ENCODE measurements around the gene GALNT9. TPM values are rescaled to one million over a fixed set of nuclear protein-coding genes. Genes with fewer than 3 reads are reported as not detected.

Gene GALNT9
- polyA plus RNA-seq, 1 donor from 2014 or later, result 13.5 TPM

GRCh38 chr12:132238488-132238854 lies 90.9 kb downstream of the GALNT9 start:
- Histone ChIP-seq H3K79me2 (replicated peaks; ENCODE audit: insufficient read depth, low read length) (no peaks in the 10 kb centered on the region), H3K9ac (ENCODE audit: low read length) (no peak overlapping the region), H3K27me3 (ENCODE audit: insufficient read depth, low read depth, low read length) (no peaks in the 10 kb centered on the region), H3F3A (ENCODE audit: insufficient read depth, low read length, poor library complexity, severe bottlenecking) (no peaks in the 10 kb centered on the region), H3K9me3 (ENCODE audit: low read length) (no peaks in the 10 kb centered on the region), H2AFZ (ENCODE audit: low read depth, low read length) (no peak overlapping the region), H4K20me1 (ENCODE audit: insufficient read depth) (no peaks in the 10 kb centered on the region), H3K4me2 (ENCODE audit: low read length) (no peak overlapping the region), H3K4me3 (ENCODE audit: low read length) (no peak overlapping the region), H3K27ac (ENCODE audit: low read length) (no peak overlapping the region), H3K36me3 (ENCODE audit: insufficient read depth, low read length) (no peaks in the 10 kb centered on the region), H3K9me2 (ENCODE audit: insufficient read depth, low read length) (no peaks in the 10 kb centered on the region)
- TF ChIP-seq SMC3 (conservative IDR thresholded peaks at IDR 0.05; ENCODE audit: poor library complexity), result no peak
- TF ChIP-seq REST (IDR thresholded peaks at IDR 0.05; ENCODE audit: borderline replicate concordance), result no peak
- no peak for TF ChIP-seq EZH2 (IDR thresholded peaks at IDR 0.05; ENCODE audit: borderline replicate concordance, insufficient read depth, low read length, poor library complexity, severe bottlenecking)
- no peak for TF ChIP-seq MXI1 (conservative IDR thresholded peaks at IDR 0.05; ENCODE audit: poor library complexity, severe bottlenecking)
- TF ChIP-seq POLR2AphosphoS5 (IDR thresholded peaks at IDR 0.05), result no peak
- TF ChIP-seq CTCF (IDR thresholded peaks at IDR 0.05; ENCODE audit: poor library complexity, severe bottlenecking), result no peak
- no peak for TF ChIP-seq TAF1 (IDR thresholded peaks at IDR 0.05; ENCODE audit: low read depth)
- no peak for TF ChIP-seq RAD21 (conservative IDR thresholded peaks at IDR 0.05)
- no peak for TF ChIP-seq EP300 (conservative IDR thresholded peaks at IDR 0.05; ENCODE audit: poor library complexity, severe bottlenecking)

GRCh38 chr12:132237772-132238487 lies 91.5 kb downstream of the GALNT9 start:
- Histone ChIP-seq H3K79me2 (replicated peaks; ENCODE audit: insufficient read depth, low read length) (no peaks in the 10 kb centered on the region), H3F3A (ENCODE audit: insufficient read depth, low read length, poor library complexity, severe bottlenecking) (no peaks in the 10 kb centered on the region), H3K36me3 (ENCODE audit: insufficient read depth, low read length) (no peaks in the 10 kb centered on the region), H4K20me1 (ENCODE audit: insufficient read depth) (no peaks in the 10 kb centered on the region), H3K9me3 (ENCODE audit: low read length) (no peaks in the 10 kb centered on the region), H3K27ac (ENCODE audit: low read length) (no peak overlapping the region), H3K27me3 (ENCODE audit: insufficient read depth, low read depth, low read length) (no peaks in the 10 kb centered on the region), H3K9me2 (ENCODE audit: insufficient read depth, low read length) (no peaks in the 10 kb centered on the region), H3K4me3 (ENCODE audit: low read length) (no peak overlapping the region), H2AFZ (ENCODE audit: low read depth, low read length) (no peak overlapping the region), H3K4me2 (ENCODE audit: low read length) (no peak overlapping the region), H3K9ac (ENCODE audit: low read length) (no peak overlapping the region)
- TF ChIP-seq POLR2AphosphoS5 (IDR thresholded peaks at IDR 0.05), result no peak
- TF ChIP-seq MXI1 (conservative IDR thresholded peaks at IDR 0.05; ENCODE audit: poor library complexity, severe bottlenecking), result no peak
- no peak for TF ChIP-seq REST (IDR thresholded peaks at IDR 0.05; ENCODE audit: borderline replicate concordance)
- no peak for TF ChIP-seq EP300 (conservative IDR thresholded peaks at IDR 0.05; ENCODE audit: poor library complexity, severe bottlenecking)
- TF ChIP-seq TAF1 (IDR thresholded peaks at IDR 0.05; ENCODE audit: low read depth), result no peak
- TF ChIP-seq RAD21 (conservative IDR thresholded peaks at IDR 0.05), result no peak
- no peak for TF ChIP-seq SMC3 (conservative IDR thresholded peaks at IDR 0.05; ENCODE audit: poor library complexity)
- no peak for TF ChIP-seq EZH2 (IDR thresholded peaks at IDR 0.05; ENCODE audit: borderline replicate concordance, insufficient read depth, low read length, poor library complexity, severe bottlenecking)
- TF ChIP-seq CTCF (IDR thresholded peaks at IDR 0.05; ENCODE audit: poor library complexity, severe bottlenecking), result no peak
